ENCODE measurements around the gene ADAMTS14. TPM values are rescaled to one million over a fixed set of nuclear protein-coding genes. Genes with fewer than 3 reads are reported as not detected.
A peak's percentile ranks its signal among the peaks of the same experiment; 100 is the strongest.

The ADAMTS14 gene
- total RNA-seq, 6 experiments from 2014 or later: 0.03 to 0.09 (median 0.05) TPM; not detected in 2

DNA sequence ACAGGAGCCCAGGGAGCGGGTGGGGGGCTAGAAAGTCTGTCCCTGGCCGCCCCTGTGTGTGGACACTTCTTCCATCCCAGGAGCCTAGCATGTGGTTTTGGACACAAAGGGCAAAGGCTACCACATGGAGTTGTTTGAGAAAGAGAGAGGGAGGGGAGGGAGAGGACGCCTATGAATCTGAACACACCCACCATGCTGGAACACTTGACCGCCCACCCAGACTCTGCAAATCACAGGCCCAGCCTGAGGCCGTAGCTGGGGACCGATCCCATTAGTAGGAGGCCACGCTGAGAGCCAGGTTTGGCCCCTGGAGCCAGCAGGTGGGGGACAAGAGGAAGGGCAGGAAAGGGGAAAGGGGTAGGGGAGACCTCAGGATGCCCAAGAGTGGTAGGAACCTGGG lies 39.6 kb downstream of the ADAMTS14 start:
- Mint-ChIP-seq H3K4me3 (no peak overlapping the region), H3K36me3 (ENCODE audit: low read depth) (no peaks in the 10 kb centered on the region), H3K27me3 (ENCODE audit: insufficient read depth) (peaks cover 30% of the 10 kb centered on the region), H3K9me3 (no peaks in the 10 kb centered on the region), H3K27ac (no peak overlapping the region), H3K4me1 (ENCODE audit: low read depth) (peaks cover 21% of the 10 kb centered on the region)
- DNase-seq: no peak
- TF ChIP-seq, protein P1, sequence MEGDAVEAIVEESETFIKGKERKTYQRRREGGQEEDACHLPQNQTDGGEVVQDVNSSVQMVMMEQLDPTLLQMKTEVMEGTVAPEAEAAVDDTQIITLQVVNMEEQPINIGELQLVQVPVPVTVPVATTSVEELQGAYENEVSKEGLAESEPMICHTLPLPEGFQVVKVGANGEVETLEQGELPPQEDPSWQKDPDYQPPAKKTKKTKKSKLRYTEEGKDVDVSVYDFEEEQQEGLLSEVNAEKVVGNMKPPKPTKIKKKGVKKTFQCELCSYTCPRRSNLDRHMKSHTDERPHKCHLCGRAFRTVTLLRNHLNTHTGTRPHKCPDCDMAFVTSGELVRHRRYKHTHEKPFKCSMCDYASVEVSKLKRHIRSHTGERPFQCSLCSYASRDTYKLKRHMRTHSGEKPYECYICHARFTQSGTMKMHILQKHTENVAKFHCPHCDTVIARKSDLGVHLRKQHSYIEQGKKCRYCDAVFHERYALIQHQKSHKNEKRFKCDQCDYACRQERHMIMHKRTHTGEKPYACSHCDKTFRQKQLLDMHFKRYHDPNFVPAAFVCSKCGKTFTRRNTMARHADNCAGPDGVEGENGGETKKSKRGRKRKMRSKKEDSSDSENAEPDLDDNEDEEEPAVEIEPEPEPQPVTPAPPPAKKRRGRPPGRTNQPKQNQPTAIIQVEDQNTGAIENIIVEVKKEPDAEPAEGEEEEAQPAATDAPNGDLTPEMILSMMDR (IDR thresholded peaks at IDR 0.05): no peak

DNA sequence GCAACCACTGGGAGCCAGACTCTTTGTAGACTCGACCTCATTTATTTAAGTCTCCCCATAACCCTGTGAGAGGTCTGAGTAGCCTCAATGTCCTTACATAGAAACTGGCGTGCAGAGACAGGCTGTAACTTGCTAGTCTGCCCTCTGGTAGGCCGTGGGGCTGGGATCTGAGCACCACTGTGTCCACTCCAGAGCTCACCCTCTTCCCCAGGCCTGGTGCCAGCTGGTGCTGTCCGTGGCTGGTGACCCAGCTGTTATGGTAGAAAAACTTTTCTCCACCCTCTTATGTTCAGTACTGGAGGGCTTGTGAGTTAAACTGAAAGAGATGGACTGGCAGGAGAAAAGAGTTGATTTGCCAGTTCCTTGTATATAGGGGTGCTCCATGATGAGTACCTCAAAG lies 41.9 kb downstream of the ADAMTS14 start:
- TF ChIP-seq, protein P1 (IDR thresholded peaks at IDR 0.05): no peak
- no peak overlapping the region for H3K4me3 Mint-ChIP-seq
- no peak for DNase-seq
- H3K36me3 Mint-ChIP-seq (ENCODE audit: low read depth): no peaks in the 10 kb centered on the region
- no peak overlapping the region for H3K27ac Mint-ChIP-seq
- H3K4me1 Mint-ChIP-seq (ENCODE audit: low read depth): peaks cover 24% of the 10 kb centered on the region
- H3K27me3 Mint-ChIP-seq (ENCODE audit: insufficient read depth): peaks cover 41% of the 10 kb centered on the region
- no peaks in the 10 kb centered on the region for H3K9me3 Mint-ChIP-seq

- H3K9me3 Mint-ChIP-seq: no peaks in the 10 kb centered on the region
- TF ChIP-seq, protein P1 (IDR thresholded peaks at IDR 0.05): no peak
- DNase-seq: no peak
- peaks cover 24% of the 10 kb centered on the region for H3K4me1 Mint-ChIP-seq (ENCODE audit: low read depth)
- no peak overlapping the region for H3K4me3 Mint-ChIP-seq
- no peak overlapping the region for H3K27ac Mint-ChIP-seq
- no peaks in the 10 kb centered on the region for H3K36me3 Mint-ChIP-seq (ENCODE audit: low read depth)
- peaks cover 36% of the 10 kb centered on the region for H3K27me3 Mint-ChIP-seq (ENCODE audit: insufficient read depth)
These were observed 42.6 kb downstream of the ADAMTS14 start for GRCh38 chr10:70714951-70715350.

DNA sequence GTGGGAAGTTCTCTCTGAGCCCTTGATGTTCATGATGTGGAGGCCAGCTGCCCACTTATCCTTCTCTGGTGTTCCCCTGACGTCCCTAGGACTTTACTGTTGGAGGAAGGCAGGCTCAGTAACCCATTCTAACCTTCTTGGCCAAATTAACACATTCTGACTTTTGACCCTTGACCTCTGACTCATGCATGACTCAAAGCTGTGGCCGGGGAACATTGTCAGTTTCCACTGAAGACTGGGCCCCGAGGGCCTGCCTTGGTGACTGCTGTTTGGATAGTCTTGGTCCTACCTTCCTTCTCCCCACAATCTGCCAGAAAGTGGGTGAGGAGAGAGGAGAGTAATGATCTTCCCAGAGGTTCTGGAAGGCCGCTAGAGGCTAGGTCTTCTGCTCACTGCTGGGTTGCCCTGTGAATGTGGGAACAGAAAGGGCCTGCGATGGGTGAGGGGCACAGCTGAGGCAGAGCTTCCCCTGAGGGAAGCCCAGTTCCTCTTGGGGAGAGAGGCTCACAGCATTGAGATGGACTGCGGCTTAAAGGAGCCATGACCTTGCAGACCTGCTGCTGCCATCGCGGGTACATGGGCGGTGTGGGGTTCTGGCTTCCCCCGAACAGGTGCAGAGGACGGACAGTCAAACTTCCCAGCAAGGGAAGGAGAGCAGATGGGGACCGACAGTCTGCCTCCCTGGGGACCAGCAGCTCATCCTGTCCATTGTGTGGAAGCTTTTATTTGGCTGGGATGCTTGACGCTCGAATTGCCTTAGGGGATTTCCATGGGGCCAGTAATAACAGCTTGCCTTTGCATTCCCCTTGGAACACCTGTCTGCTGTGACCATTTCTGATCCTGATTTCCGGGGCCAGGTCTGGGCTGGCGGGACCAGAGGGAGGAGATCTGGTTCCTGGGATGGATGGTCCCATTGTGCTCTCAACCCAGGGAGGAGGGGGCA lies 43.8 kb downstream of the ADAMTS14 start:
- H3K4me1 Mint-ChIP-seq (ENCODE audit: low read depth): peaks cover 24% of the 10 kb centered on the region
- no peaks in the 10 kb centered on the region for H3K9me3 Mint-ChIP-seq

GRCh38 chr10:70722820-70723424 lies 50.6 kb downstream of the ADAMTS14 start:
- Mint-ChIP-seq H3K4me3 (no peak overlapping the region), H3K27ac (no peak overlapping the region), H3K9me3 (no peaks in the 10 kb centered on the region), H3K4me1 (ENCODE audit: low read depth) (peaks cover 13% of the 10 kb centered on the region), H3K27me3 (ENCODE audit: insufficient read depth) (peaks cover 14% of the 10 kb centered on the region), H3K36me3 (ENCODE audit: low read depth) (no peaks in the 10 kb centered on the region)
- DNase-seq: peak; percentile 43
- TF ChIP-seq, protein P1 (IDR thresholded peaks at IDR 0.05): no peak

More for the DNA sequence above, 43.8 kb downstream of the ADAMTS14 start:
- H3K4me3 Mint-ChIP-seq: no peak overlapping the region
- TF ChIP-seq, protein P1 (IDR thresholded peaks at IDR 0.05): no peak
- peaks cover 29% of the 10 kb centered on the region for H3K27me3 Mint-ChIP-seq (ENCODE audit: insufficient read depth)
- no peaks in the 10 kb centered on the region for H3K36me3 Mint-ChIP-seq (ENCODE audit: low read depth)
- H3K27ac Mint-ChIP-seq: peak overlapping the region; percentile 11; the same call in 1 of the 2 replicates
- DNase-seq: peak; percentile 57

Data from HFFc6 (cell line).